GM04503 (cell line): ENCODE results near the gene FAM13B.

Experiments used
- DNase-seq: peaks from one replicate; pipeline ENCODE4 v3.0.0-alpha.2; 2012; ENCODE audit warnings: low read depth

FAM13B gene

GRCh38 chr5:137899493-137899892 is 133.4 kb downstream of the FAM13B start:
- DNase-seq: no peak

- DNase-seq: no peak
Measured at GRCh38 chr5:137896560-137896959, 136.3 kb downstream of the FAM13B start.

- no peak for DNase-seq
Measured at GRCh38 chr5:137894586-137894985, 138.3 kb downstream of the FAM13B start.

- no peak for DNase-seq
Measured at GRCh38 chr5:137891849-137892248, 141.0 kb downstream of the FAM13B start.

- DNase-seq: no peak
Measured at GRCh38 chr5:137890845-137891244, 142.0 kb downstream of the FAM13B start.

- DNase-seq: peak; percentile 40
Measured at GRCh38 chr5:137888863-137889759, 143.8 kb downstream of the FAM13B start, which contains the start of gene PKD2L2. PKD2L2 (plus strand) TSS chr5:137889457; CDS start chr5:137889492, 35 bp downstream.

GRCh38 chr5:137888466-137888862 is 144.4 kb downstream of the FAM13B start:
- DNase-seq: no peak
